ENCODE results near the gene CDKAL1. TPM values are rescaled to one million over a fixed set of nuclear protein-coding genes. Genes with fewer than 3 reads are reported as not detected.
"Not testable (repeated sequence)": the region's sequence is repeated elsewhere in the genome, so short reads cannot be mapped to it uniquely, and the experiment has no call there.

The CDKAL1 gene
- polyA plus RNA-seq, 2 of the 4 experiments (the other 2 are of a cell fraction), result 4.7 to 8.3 TPM

GRCh38 chr6:21092231-21092772 is 558.0 kb downstream of the CDKAL1 start:
- H3K4me3 ChIP-seq; H3K4me2 ChIP-seq; FAIRE-seq; ATAC-seq; H3K9me3 ChIP-seq; POLR2A ChIA-PET; H3K27ac ChIP-seq; H3K4me1 ChIP-seq; DNase-seq (ENCODE audit: low read depth in 1 of 2, low spot score in 1 of 2): not testable (repeated sequence)
- WGBS (ENCODE audit: missing lambda C conversion rate), result 80% methylated on average over 6 of the region's 6 CpGs
- CTCF ChIA-PET, result interaction anchor here (1.1 kb wide), 1 partner anchor 11 kb away, joined by 3 read pairs; no protein-coding TSS in a partner anchor

GRCh38 chr6:21095462-21095861 is 561.2 kb downstream of the CDKAL1 start:
- no peak for ATAC-seq
- TF ChIP-seq PHF8 (IDR thresholded peaks at IDR 0.05; ENCODE audit: borderline replicate concordance, low read depth), result no peak
- ChIA-PET CTCF (no interaction called here), POLR2A (no interaction called here)
- no peak for FAIRE-seq
- no peak overlapping the region for H3K4me3 ChIP-seq
- no peaks in the 10 kb centered on the region for H3K4me1 ChIP-seq
- no peaks in the 10 kb centered on the region for H3K9me3 ChIP-seq
- no peak overlapping the region for H3K27ac ChIP-seq
- 86% methylated on average over 2 of the region's 2 CpGs for WGBS (ENCODE audit: missing lambda C conversion rate)
- H3K4me2 ChIP-seq, result no peak overlapping the region
- DNase-seq (ENCODE audit: low read depth in 1 of 2, low spot score in 1 of 2), result no peak

GRCh38 chr6:21098134-21098533 is 563.9 kb downstream of the CDKAL1 start:
- H3K9me3 ChIP-seq, result no peaks in the 10 kb centered on the region
- H3K4me3 ChIP-seq, result no peak overlapping the region
- 97% methylated on average over 4 of the region's 4 CpGs for WGBS (ENCODE audit: missing lambda C conversion rate)
- DNase-seq (ENCODE audit: low read depth in 1 of 2, low spot score in 1 of 2) (no peak), FAIRE-seq (no peak), ATAC-seq (no peak)
- ChIA-PET POLR2A (no interaction called here), CTCF (no interaction called here)
- H3K27ac ChIP-seq, result no peak overlapping the region
- H3K4me1 ChIP-seq, result no peaks in the 10 kb centered on the region
- H3K4me2 ChIP-seq, result no peak overlapping the region
- TF ChIP-seq SMC3 (IDR thresholded peaks at IDR 0.05) (no peak), BCL3 (IDR thresholded peaks at IDR 0.05) (no peak), RNF2 (IDR thresholded peaks at IDR 0.05; ENCODE audit: borderline replicate concordance, low read depth) (no peak), SREBF2 (IDR thresholded peaks at IDR 0.05) (no peak), USF2 (IDR thresholded peaks at IDR 0.05) (no peak), PBX3 (IDR thresholded peaks at IDR 0.05) (no peak), EHMT2 (IDR thresholded peaks at IDR 0.05; ENCODE audit: low read depth) (no peak), HES2 (IDR thresholded peaks at IDR 0.05) (no peak), POLR2A (IDR thresholded peaks at IDR 0.05; ENCODE audit: low read length) (no peak), KDM5A (IDR thresholded peaks at IDR 0.05) (no peak), FOSL2 (IDR thresholded peaks at IDR 0.05) (no peak), FOSL2 (CRISPR knock-in tag; IDR thresholded peaks at IDR 0.05) (no peak), POLR2AphosphoS2 (conservative IDR thresholded peaks at IDR 0.05; ENCODE audit: low read length) (no peak), HDAC2 (IDR thresholded peaks at IDR 0.05) (no peak), RARB (CRISPR knock-in tag; IDR thresholded peaks at IDR 0.05) (no peak), CBX8 (IDR thresholded peaks at IDR 0.05) (no peak), KDM1A (IDR thresholded peaks at IDR 0.05; ENCODE audit: low read depth) (no peak)

- WGBS (ENCODE audit: missing lambda C conversion rate), result 94% methylated on average over 1 of the region's 1 CpG
- ChIA-PET POLR2A (no interaction called here), CTCF (no interaction called here)
- FAIRE-seq (no peak), ATAC-seq (no peak), DNase-seq (ENCODE audit: low read depth in 1 of 2, low spot score in 1 of 2) (no peak)
- TF ChIP-seq EP300 (IDR thresholded peaks at IDR 0.05), result no peak
- no peak for TF ChIP-seq HOXB13 (CRISPR knock-in tag; IDR thresholded peaks at IDR 0.05; ENCODE audit: low read depth)
- H3K4me3 ChIP-seq, result no peak overlapping the region
- 0 out of 3 replicates have a peak, but pooled peaks cover 3% of the 10 kb centered on the region for H3K4me1 ChIP-seq
- no peak overlapping the region for H3K27ac ChIP-seq
- no peaks in the 10 kb centered on the region for H3K9me3 ChIP-seq
- no peak overlapping the region for H3K4me2 ChIP-seq
Measured at GRCh38 chr6:21098744-21099143, 564.5 kb downstream of the CDKAL1 start.
